ENCODE measurements around the gene NNT.

DNA sequence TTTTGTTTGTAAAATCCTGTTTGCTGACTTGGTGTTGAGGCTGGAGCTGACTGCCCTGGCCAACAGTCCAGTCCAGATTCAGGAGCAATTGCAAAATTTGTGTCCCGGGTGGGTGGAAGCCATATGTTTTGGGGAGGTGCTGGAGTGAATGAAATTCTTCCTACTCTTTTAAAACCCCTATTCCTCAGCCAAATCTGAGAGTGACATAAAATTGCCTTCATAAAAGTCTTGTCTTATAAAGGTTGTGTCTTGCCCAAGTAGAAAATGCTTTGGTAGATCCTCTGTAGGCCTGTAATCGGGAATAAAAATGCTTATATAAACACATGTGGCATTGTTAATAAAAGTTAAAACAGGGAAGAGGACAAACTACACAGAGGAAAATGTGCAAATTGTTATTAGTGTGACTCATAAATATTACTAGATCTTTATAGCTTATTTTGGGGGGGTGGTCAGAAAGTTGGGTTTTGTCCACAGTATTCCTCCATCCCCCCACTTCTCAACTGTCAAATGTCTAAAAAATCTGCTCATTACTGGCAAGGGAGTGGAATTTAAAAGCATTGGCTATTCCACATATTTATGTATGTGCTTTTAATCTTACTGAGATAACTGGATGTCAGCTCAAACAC is 45.6 kb downstream of the NNT start:
- TF ChIP-seq, protein P1, sequence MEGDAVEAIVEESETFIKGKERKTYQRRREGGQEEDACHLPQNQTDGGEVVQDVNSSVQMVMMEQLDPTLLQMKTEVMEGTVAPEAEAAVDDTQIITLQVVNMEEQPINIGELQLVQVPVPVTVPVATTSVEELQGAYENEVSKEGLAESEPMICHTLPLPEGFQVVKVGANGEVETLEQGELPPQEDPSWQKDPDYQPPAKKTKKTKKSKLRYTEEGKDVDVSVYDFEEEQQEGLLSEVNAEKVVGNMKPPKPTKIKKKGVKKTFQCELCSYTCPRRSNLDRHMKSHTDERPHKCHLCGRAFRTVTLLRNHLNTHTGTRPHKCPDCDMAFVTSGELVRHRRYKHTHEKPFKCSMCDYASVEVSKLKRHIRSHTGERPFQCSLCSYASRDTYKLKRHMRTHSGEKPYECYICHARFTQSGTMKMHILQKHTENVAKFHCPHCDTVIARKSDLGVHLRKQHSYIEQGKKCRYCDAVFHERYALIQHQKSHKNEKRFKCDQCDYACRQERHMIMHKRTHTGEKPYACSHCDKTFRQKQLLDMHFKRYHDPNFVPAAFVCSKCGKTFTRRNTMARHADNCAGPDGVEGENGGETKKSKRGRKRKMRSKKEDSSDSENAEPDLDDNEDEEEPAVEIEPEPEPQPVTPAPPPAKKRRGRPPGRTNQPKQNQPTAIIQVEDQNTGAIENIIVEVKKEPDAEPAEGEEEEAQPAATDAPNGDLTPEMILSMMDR (IDR thresholded peaks at IDR 0.05; ENCODE audit: control extremely low read depth in 1 of 3, insufficient read depth in 1 of 3, low read depth in 1 of 3, low read length in 3 of 3): no peak
- TF ChIP-seq EP300 (IDR thresholded peaks at IDR 0.05; ENCODE audit: borderline replicate concordance in 1 of 2, low read depth in 2 of 2, low read length in 2 of 2) (no peak), SP1 (IDR thresholded peaks at IDR 0.05; ENCODE audit: low read depth, low read length) (no peak), CEBPB (IDR thresholded peaks at IDR 0.05; ENCODE audit: low read depth, low read length) (no peak)
